K562 (cell line): ENCODE data around the gene ARHGEF16.

ENCODE experiments used
- ATF2 ChIP-seq: sonication (generic); formaldehyde crosslinking; IDR thresholded peaks from 2 replicates; pipeline ENCODE4 v1.8.1; 2022; ENCODE audit warnings: missing genetic modification reagents
- CLOCK ChIP-seq: fragments of 250-450 bp; sonication (Bioruptor Pico); IDR thresholded peaks from 2 replicates; pipeline ENCODE4 v1.4.0; 2020; ENCODE audit warnings: mild to moderate bottlenecking, moderate library complexity, borderline replicate concordance
- CTCF ChIP-seq, 3 experiments: IDR thresholded peaks in 2 of 3; conservative IDR thresholded peaks in 1 of 3; 2 replicates each; pipeline ENCODE4 v1.5.1; 2011 to 2012; ENCODE audit warnings: low read length in 3 of 3, mild to moderate bottlenecking in 3 of 3, control low read depth in 2 of 3, improper control_type of control experiment in 1 of 3, inconsistent platforms in 1 of 3, low read depth in 1 of 3, mixed read lengths in 1 of 3, moderate library complexity in 1 of 3; ENCODE audit not compliant: insufficient read depth in 2 of 3
- DNMT1 ChIP-seq: fragments of 450-650 bp; IDR thresholded peaks from 2 replicates; pipeline ENCODE4 v1.6.1; 2016; ENCODE audit warnings: antibody characterized with exemption, mild to moderate bottlenecking
- DPF2 ChIP-seq: fragments of 450-650 bp; IDR thresholded peaks from 2 replicates; pipeline ENCODE4 v1.6.1; 2016
- EP300 ChIP-seq: IDR thresholded peaks from 2 replicates; pipeline ENCODE4 v1.6.1; 2012; ENCODE audit warnings: low read length, improper control_type of control experiment
- NFIC ChIP-seq: fragments of 450-650 bp; IDR thresholded peaks from 2 replicates; pipeline ENCODE4 v1.6.1; 2017; ENCODE audit warnings: mild to moderate bottlenecking, inconsistent platforms
- RAD21 ChIP-seq, 2 experiments: fragments of 250-450 bp in 1 of 2; fragments of 450-650 bp in 1 of 2; sonication (Bioruptor Pico) in 1 of 2; formaldehyde crosslinking in 1 of 2; IDR thresholded peaks in 1 of 2; conservative IDR thresholded peaks in 1 of 2; 2 replicates each; pipeline versions ENCODE4 v1.4.0 to v1.8.0; 2020 to 2022; ENCODE audit warnings: mild to moderate bottlenecking in 2 of 2, moderate library complexity in 1 of 2
- TARDBP ChIP-seq: fragments of 450-650 bp; IDR thresholded peaks from 2 replicates; pipeline ENCODE4 v1.6.1; 2016
- YBX1 ChIP-seq: fragments of 450-650 bp; IDR thresholded peaks from 2 replicates; pipeline ENCODE4 v1.7.1; 2016; ENCODE audit warnings: mild to moderate bottlenecking
- YY1 ChIP-seq, 3 experiments: IDR thresholded peaks; 2 replicates each; pipeline ENCODE4 v1.6.1; 2011; ENCODE audit warnings: low read length in 2 of 3, mild to moderate bottlenecking in 2 of 3, moderate library complexity in 2 of 3, borderline replicate concordance in 1 of 3, control low read depth in 1 of 3, low read depth in 1 of 3; ENCODE audit not compliant: insufficient read depth in 3 of 3, insufficient replicate concordance in 2 of 3, control insufficient read depth in 1 of 3, insufficient read length in 1 of 3; ENCODE audit errors: extremely low read depth in 1 of 3
- ZNF232 ChIP-seq: sonication (generic); formaldehyde crosslinking; IDR thresholded peaks from 2 replicates; pipeline ENCODE4 v1.8.0; 2022; ENCODE audit warnings: mild to moderate bottlenecking, missing genetic modification reagents
- ZNF263 ChIP-seq: sonication (generic); formaldehyde crosslinking; IDR thresholded peaks from 2 replicates; pipeline ENCODE4 v1.8.0; 2022; ENCODE audit warnings: mild to moderate bottlenecking, missing genetic modification reagents, borderline replicate concordance
- TF ChIP-seq, protein P1 (sequence below), 2 experiments: fragments of 450-650 bp in 1 of 2; sonication (generic) in 1 of 2; formaldehyde crosslinking in 1 of 2; IDR thresholded peaks in 1 of 2; conservative IDR thresholded peaks in 1 of 2; 2 replicates each; pipeline versions ENCODE4 v1.6.1 to v1.8.1; 2016 to 2023; ENCODE audit warnings: mild to moderate bottlenecking in 2 of 2, moderate library complexity in 2 of 2, inconsistent platforms in 1 of 2, missing genetic modification reagents in 1 of 2

DNA sequence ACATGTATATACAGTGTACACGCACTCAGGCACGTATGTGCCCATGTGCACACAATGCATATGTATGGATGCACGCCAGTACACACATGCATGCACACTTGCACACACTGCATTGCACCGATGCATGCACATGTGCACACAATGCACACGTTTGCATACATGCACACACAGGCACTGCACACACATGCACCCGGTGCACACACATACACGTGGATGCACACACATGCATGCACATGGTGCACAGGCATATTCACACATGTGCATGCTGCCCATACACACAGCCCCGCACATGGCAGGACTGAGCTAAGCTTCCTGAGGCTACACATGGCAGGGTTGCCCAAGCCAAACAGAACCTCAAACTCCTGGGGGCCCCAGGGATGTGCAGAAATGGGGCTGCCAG lies 19.6 kb downstream of the ARHGEF16 start:
- TF ChIP-seq NFIC (no peak), CTCF (IDR thresholded peaks at IDR 0.05 in 2 of 3, conservative IDR thresholded peaks at IDR 0.05 in 1 of 3; ENCODE audit: insufficient read depth in 2 of 3, low read depth in 1 of 3, low read length in 3 of 3) (no peak), EP300 (no peak), RAD21 (CRISPR knock-in tag; conservative IDR thresholded peaks at IDR 0.05 in 1 of 2, IDR thresholded peaks at IDR 0.05 in 1 of 2) (no peak), TARDBP (no peak), DPF2 (no peak), ZNF263 (CRISPR knock-in tag) (no peak), YBX1 (no peak), DNMT1 (no peak), ATF2 (CRISPR knock-in tag) (no peak), ZNF232 (CRISPR knock-in tag) (no peak), CLOCK (CRISPR knock-in tag) (no peak), YY1 (IDR thresholded peaks at IDR 0.05; ENCODE audit: borderline replicate concordance in 1 of 3, control insufficient read depth in 1 of 3, extremely low read depth in 1 of 3, insufficient read depth in 3 of 3, insufficient read length in 1 of 3, insufficient replicate concordance in 2 of 3, low read depth in 1 of 3, low read length in 2 of 3) (no peak)
- TF ChIP-seq, protein P1, sequence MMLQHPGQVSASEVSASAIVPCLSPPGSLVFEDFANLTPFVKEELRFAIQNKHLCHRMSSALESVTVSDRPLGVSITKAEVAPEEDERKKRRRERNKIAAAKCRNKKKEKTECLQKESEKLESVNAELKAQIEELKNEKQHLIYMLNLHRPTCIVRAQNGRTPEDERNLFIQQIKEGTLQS (IDR thresholded peaks at IDR 0.05) = no peak
- TF ChIP-seq, protein P1 (CRISPR knock-in tag; conservative IDR thresholded peaks at IDR 0.05) = no peak
